Cardiac septum (tissue), 1 donor: Measurements from ENCODE around the gene TMEM115. TPM values are rescaled to one million over a fixed set of nuclear protein-coding genes. Genes with fewer than 3 reads are reported as not detected.

ENCODE experiments used
- DNase-seq: peaks from one replicate; pipeline ENCODE4 v3.0.0-alpha.2; 2020; ENCODE audit warnings: low spot score
- intact Hi-C: fragments of 100-400 bp; cut with DNase I; formaldehyde crosslinking; loops from one replicate; pipeline ENCODE4 v1.14.0; 2022
- long read RNA-seq: library from polyadenylated mRNA; unstranded; transcript quantifications from one replicate; pipeline ENCODE4 v2.0.0, GENCODE V29; 2021
- total RNA-seq: library from RNA; stranded (reverse); fragmentation: NEBNext Ultra II Directional; extraction: Animal tissue kit (Norgen Biotek cat#: 25700); gene quantifications from one replicate; pipeline ENCODE4 v1.2.1, GENCODE V29; 2021
- donor health status: DM: no; HTN: no; CAD: no.

The TMEM115 gene, protein sequence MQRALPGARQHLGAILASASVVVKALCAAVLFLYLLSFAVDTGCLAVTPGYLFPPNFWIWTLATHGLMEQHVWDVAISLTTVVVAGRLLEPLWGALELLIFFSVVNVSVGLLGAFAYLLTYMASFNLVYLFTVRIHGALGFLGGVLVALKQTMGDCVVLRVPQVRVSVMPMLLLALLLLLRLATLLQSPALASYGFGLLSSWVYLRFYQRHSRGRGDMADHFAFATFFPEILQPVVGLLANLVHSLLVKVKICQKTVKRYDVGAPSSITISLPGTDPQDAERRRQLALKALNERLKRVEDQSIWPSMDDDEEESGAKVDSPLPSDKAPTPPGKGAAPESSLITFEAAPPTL
- total RNA-seq: 26.6 TPM
- long read RNA-seq, transcript TMEM115-201 (2 exons, 2,197 nt): major isoform, 82 of 83 reads
- long read RNA-seq, partial matches to known transcripts: 1 of 83 reads
- long read RNA-seq, other reads (novel, unspliced or antisense): 0 of 83 reads

DNA sequence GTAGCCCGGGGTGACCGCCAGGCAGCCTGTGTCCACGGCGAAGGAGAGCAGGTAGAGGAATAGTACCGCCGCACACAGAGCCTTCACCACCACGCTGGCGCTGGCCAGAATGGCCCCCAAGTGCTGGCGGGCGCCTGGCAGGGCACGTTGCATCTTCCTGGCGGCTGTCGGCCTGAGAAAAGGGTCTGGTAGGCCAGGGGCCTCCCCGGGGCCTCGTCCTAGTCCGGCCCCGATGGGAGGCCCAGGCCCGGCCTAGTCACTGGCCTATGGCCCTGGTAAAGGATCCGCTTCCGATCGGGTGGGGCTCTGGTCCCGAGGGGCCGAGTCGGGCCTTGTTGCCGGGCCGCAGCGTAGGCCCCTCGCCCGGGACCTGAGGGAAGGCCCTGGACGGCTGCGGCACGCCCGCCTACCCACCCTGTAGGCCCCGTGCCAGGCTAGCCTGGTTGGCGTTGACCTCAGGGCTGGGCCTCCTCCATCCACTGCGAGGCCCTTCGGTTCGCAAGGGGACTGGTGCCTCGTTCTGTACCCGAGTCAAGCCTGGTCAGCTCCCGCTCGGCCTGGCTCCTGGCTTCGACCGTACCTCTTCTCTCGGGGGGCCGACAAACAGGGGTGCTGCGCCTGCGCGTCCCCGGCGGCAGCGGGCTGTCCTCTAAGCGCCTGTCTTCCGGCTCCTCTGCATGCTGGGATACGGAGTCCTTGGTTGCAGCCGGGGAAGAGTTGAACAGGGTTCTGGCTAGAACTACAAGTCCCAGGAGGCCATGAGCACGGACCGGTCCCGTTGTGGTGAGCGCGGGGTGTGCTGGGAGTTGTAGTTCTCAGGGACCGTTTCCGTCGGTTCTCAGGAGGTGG lies at the start of gene TMEM115:
Gene TMEM115, minus strand, starts transcription at position 611 of the 849 bp plus-strand sequence. Its CDS starts 458 bp downstream, at position 153.
- peak; percentile 99 for DNase-seq
- intact Hi-C loops: loop anchor here (1.0 kb wide), 1 partner anchor 8 kb away; no protein-coding TSS in a partner anchor

DNA sequence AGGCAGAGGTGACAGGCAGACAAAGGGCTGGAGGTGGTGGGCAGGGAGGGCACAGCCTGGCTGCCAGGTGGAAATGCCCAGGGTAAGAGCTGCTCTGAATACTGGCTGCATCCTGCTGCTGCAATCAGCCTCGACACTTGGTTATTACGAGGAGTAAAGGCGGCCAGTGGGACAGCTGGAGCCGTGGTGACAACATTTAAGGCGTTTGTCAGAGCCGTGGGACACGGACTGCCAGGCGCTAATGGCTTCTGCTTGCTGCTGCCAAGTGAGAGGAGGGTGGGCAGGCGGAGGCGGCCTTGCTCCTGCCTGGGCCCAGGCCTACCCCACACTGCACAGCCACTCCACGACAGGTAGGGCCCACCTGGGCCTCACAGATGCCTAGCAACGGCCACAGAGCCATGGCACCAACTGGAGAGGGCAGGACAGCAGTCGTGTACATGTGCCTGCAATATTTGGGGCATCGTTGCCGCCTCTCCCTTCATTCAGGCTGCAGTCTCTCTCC lies 49.2 kb upstream of the TMEM115 start:
- intact Hi-C loops: no loop called here
- DNase-seq: no peak

DNA sequence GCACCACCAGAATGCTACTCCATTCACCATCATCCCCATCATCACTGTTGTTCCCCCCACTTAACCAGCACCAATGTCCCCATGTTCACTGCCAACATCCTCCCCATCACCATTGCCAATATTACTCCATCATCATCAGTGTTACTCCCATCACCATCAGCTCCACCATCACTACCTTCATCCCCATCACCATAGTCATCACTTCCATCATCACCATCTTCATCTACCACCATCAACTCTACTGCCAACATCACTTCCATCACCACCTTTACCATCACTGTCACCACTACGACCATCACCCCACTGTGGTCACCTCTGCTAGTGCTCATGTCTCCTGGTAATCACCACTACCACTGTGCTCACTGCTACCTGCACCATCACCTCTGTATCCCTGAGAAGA lies 47.2 kb upstream of the TMEM115 start:
- intact Hi-C loops: no loop called here
- no peak for DNase-seq

DNA sequence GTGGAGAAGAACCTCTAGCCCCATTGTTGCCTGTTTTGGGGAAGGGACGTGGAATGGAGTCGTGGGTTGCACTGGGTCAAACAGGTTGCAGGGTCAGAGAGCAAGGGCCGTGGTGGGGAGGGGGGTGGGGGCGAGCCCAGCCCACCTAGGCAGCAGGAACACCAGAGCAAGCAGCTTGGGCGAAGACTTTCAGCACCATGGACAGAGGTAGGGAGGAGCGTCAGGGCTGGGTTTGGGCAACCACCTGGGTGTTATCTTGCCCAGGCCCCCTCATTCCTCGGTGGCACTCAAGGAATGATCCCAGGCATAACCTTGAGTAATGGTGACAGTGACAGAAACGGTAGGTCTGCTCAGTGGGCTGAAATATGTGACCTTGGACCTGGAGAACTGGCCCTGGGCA lies 45.9 kb upstream of the TMEM115 start:
- DNase-seq: no peak
- intact Hi-C loops: no loop called here

DNA sequence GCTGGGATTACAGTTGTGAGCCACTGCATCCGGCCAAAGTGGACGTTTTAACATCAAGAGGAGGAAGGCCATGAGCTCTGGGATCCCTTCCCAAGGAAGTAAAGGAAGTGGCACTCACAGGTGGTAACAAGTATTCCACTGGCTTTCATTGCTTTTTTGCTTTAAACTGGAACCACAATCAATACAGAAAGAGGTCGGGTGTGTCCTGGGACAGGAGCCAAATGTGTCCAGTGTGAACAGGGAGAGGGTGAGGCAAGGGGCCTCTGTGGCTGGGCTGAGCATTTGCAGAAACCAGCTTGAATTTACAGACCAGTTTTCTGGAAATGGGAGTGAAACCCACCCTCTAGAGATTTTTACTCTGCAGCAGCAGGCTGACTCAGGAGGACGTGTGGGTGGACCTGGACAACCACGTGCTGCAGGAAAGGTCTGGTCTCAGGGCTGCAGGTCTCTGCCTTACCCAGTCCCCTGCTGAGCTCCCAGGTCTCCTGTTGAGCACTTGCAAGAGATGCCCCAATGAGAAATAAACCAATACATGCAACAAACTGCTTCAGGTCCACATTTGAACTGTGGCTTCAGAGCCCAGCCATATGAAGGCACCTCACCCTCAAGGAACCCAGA lies 42.8 kb upstream of the TMEM115 start:
- DNase-seq: no peak
- intact Hi-C loops: no loop called here

DNA sequence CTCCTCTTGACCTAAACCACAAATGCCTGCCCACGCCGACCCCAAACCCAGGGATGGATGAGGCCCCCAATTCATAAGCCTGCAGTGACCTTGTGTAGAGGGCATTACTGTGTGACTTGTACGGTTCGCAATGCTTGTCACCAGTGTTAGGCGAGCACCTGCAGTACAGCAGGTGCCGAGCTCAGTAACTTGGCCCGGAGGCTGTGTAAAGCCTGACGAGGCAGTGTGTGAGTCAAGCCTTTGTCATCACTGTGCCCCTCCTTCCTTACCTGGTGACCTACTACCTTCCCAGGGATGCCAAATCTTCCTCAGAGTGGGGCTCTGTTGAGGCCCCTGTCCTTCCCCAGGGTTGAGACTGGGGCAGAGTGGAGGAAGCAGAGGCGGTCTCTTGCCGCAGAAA lies 37.2 kb upstream of the TMEM115 start:
- DNase-seq: no peak
- intact Hi-C loops: no loop called here

DNA sequence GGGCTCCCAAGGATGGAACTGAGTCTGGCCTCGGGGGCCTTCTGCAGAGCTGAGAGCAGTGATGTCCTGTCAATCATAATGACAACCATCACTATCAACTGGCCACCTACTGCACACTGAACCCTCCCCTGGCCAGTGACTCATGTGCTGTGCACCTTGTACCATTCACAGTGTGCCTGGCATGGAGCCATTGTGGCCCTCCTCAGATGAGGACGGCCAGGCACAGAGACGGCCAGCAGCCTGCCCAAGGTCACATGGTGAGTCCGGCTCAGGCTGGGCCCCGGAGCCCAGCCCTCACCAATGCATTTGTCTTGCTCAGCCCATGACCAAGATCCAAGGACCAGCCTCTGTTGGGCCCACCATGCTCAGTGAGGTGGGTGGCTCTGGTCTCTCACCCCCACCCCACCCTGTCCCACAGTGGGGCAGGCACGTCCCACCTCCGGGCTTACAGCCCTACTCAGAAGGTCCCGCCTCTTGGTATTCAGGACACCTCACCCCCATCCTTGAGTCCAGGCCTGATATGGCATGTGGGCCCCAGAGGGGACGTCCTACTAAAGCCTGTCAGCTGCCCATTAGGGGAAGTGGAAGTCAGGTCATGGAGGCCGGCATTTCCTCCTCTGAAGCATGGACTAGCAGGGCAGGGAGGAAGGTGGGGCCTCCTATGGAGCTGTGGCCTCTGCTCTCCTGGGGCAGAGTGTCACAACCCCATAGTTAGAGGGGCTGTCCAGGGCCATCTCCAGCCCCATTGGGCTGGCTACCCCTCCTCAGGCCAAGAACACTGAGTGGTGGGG lies 35.9 kb upstream of the TMEM115 start:
- intact Hi-C loops: no loop called here
- no peak for DNase-seq

DNA sequence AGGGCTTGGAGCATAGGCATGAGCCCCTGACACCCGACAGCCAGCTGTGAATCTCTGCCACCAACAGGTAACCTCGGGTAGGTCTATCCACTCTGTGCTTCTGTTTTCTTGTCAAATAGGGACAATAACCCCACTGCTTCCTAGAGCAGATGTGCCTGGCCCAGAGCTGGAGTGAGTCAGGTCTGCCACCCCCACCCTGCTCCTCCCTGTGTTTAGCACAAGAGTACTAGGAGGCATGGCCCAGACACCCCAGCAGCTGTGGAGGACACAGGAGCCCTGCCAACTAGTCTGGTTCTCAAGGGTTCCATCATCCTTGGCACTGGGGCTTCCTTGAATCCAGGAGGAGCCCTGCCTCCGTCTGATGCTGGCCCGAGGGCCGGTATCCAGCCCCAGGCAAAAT lies 33.7 kb upstream of the TMEM115 start:
- no peak for DNase-seq
- intact Hi-C loops: no loop called here

DNA sequence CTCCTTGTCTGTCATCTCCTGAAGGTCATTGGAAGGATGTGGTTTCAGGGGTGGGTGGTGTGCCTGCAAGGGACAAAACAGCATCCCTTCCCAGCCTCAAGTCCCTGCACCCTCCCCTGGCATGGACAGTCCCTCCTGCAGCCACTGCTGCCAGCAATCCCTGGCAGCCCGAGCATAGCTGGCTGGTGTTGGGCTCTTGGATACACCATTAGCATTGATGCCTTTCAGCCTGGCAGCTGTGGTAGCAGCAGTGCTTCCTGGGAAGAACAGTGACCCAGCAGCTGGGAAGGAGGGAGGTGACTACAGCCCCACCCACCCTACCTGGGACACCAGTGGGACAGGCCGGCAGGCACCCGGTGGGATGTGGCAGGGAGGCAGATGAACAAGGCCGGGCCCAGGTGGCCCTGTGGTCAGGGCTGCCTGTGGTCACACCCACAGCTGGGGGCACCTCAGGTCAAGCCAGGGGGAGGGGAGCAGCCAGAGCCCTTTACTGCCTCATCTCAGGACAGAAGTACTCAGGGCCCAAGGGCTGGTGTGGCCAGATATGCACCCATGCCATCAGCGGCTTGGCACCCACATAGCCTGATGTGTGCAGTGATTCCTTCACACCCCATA lies 32.9 kb upstream of the TMEM115 start:
- intact Hi-C loops: no loop called here
- DNase-seq: no peak

DNA sequence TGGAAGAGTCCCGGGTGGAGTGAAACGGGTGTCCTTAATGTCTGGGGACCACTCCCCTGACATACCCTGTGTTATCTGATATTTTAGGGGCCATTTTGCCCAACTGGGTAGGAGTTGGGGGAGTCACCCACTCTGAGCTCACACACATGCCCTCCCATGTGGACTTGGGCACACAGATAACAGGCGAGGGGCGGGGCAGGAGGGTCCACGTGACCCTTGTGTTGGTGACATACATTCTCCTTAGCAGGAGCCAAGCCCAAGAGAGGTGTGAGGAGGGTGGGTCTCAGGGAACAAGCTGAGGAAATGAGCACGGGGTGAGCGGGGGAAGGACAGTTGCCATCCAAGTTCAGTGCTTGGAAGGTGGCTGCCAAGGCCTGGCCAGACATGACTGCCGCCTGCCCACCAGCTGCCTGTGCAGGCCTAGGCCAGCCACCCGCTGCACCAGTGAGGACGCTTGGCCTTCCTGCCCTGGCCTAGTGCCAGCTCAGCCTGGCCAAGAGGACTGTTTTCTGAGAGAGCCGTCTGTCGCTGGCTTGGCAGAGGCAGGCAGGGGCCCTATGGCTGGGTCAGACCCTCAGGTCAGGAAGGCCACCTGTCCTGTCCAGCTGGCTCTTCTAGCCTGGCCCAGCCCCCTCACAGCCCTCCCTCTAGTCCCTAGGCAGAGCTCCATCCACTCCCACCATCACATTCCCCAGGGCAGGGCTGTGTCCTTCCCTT lies 31.3 kb upstream of the TMEM115 start:
- DNase-seq: peak; percentile 84
- intact Hi-C loops: no loop called here

DNA sequence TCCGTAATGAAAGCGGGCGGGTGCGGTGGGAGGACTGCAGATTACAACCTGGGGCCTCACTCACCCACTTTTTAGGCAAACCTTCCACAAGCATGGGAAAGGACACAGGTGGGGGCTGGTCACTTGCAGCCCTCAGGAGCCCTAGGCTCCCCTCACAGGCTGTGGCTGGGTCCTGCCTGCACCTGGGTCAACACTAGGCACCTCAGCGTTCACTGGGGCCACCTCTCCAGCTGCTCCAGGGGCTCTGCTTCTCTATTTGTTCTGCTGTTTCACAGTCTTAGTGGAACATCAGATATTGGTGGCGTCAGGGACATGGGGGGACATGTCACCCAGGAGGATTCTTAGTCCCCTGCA lies 30.1 kb upstream of the TMEM115 start:
- no peak for DNase-seq
- intact Hi-C loops: no loop called here

DNA sequence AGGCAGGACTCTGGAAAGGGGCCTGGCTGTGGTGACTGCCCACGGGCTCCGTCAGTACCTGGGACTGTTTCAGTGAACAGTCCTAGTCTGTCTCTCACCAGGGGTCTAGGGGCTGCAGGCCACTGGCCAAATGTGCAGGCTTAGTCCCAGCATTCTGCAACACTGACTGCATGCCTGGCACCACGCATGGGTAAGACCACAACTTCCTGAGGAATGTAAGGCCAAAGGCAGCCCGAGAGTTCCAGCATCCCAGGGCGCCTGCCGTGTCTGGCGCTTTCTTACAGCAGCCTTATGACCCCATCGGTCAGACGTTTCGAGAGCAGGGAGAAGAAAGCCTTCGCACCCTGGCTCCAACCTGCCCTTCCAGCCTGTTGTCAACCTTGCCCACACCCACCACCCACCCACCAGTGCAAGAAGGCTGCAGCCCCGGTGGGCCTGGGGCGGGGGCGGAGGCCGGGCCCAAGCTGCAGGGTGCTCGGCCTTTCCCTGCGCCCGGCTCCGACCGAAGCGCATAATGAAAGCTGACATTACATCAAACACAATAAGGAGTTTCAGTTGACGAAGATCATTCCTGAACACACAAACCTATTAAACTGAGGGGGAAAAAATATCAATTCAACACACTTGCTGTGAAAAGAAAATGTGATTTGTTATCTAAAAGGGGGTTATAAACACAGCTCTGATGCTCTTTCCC lies 29.5 kb upstream of the TMEM115 start:
- intact Hi-C loops: no loop called here
- no peak for DNase-seq

DNA sequence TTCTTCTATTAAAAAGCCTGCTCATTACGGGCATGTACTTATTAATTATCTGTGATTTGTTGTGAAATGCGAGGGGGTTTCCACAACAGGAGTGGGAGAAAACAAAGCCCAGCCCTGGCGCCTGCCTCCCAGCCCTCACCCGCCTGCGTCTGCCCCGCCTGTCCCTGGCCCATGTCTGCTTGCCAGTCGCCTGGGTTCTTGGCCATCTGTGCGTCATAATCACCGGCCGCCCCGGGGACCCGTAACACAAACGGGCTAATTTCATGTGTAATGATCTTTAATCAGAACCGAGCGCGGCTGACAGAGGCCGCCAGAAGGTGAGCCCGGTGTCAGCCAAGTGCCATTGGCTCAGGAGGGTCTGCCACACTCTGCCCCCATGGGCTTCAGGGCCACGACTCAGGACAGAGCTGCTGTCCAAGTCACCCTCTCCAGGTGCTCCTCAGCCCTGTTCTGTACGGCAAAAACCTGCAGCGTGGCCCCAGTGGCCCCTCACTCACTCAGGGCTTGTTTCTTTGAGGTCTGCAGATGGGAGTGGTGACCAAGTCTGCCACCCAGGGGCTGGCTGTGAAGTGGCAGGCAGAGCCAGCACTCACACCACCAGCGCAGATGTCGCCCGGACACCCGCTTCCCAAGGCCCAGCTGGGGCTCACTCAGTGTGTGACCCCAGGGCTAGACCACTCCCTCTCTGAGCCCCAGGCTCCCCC lies 28.8 kb upstream of the TMEM115 start:
- intact Hi-C loops: no loop called here
- no peak for DNase-seq

DNA sequence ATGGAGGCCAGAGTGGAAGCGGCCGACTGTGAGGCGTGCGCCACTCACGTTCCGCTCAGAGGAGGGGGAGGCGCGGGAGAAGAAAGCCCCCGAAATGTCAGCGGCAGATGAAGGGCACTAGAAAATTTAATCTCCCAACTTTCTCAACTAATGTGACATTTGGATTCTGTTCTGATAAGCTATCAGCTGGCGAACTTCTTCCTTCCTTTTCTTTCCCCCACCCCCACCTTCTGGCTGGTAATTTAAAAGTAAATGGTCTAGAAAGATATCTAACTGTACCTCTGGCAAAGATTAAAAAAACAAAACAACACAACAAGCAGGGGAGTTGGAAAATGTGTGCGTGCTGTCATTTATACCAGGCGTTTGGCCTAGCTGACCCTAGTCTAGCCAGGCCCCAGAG lies 26.4 kb upstream of the TMEM115 start:
- intact Hi-C loops: no loop called here
- no peak for DNase-seq

DNA sequence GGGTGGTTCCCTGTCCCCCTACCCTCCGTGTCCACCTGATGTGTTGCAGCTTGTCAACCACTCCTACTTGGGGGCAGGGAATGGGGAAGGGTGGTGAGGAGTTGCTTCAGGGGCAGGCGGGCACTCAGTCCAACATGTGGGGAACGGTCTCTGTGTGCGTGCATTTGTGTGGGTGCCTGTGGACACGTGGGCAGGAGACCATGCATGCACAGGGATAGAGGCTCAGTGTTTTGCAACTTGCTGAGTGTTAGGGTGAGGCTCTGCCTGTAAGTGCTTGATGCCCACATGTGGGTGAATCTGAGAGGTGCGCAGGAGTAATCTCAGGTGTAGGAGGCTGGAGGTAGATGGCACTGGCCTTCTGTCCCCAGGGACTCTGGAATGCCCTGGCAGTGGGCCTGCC lies 24.4 kb upstream of the TMEM115 start:
- intact Hi-C loops: no loop called here
- no peak for DNase-seq

DNA sequence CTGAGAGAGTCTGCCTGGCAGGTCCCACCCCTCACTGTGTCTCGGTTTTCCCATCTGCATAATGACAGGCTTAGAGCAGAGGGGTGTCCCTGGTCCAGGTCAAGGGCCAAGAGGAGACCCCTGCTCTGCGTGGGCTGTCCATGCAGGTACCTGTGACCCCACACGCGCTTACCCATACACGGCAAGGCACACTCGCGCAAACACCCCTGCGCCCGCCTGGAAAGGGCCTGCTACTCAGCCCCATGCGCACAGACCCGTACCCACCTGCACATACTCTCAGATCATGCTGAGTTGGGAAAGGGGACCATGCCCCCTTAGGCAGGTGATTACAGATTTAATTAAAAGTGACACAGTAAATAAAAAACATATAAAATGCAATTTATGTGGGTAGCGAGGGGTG lies 23.4 kb upstream of the TMEM115 start:
- intact Hi-C loops: no loop called here

DNA sequence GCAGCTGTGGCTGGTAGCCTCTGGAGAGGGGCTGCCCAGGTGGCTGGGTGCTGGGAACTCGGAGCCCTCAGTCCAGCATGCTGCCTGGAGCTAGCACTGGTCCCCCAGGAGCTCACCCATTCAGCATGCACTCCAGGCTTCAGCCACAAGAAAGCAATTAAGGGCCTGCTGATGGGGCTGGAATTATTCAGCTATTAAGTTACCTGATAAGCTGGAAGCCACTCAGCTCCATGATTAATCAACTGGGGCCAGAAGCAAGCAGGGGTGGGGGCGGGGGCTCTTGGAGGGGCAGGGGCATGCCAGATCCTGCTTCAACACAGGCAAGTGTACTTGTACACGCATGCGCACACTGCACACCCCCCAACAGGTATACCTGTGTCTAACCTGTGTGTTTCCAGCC lies 22.1 kb upstream of the TMEM115 start:
- intact Hi-C loops: no loop called here
- no peak for DNase-seq

More for the DNA sequence above, 23.4 kb upstream of the TMEM115 start:
- DNase-seq: no peak
